KOPT-K1 (cell line): ENCODE data around the gene NRIP2.

Experiments
- H3K27ac ChIP-seq: fragments of 200-600 bp; sonication (generic); 2 replicates; pipeline ENCODE4 v1.5.1; 2016; ENCODE audit warnings: antibody characterized with exemption, mild to moderate bottlenecking, low read depth, low read length; ENCODE audit not compliant: poor library complexity, severe bottlenecking
- H3K36me3 ChIP-seq: fragments of 200-600 bp; sonication (generic); 2 replicates; pipeline ENCODE4 v1.5.1; 2017; ENCODE audit warnings: antibody characterized with exemption, mild to moderate bottlenecking, low read length, moderate library complexity; ENCODE audit not compliant: insufficient read depth
- H3K9me3 ChIP-seq: fragments of 200-600 bp; sonication (generic); 2 replicates; pipeline ENCODE4 v1.5.1; 2017; ENCODE audit warnings: antibody characterized with exemption, low read length, mild to moderate bottlenecking; ENCODE audit not compliant: insufficient read depth, poor library complexity, severe bottlenecking

NRIP2 gene

GRCh38 chr12:2783936-2784600 is 50.8 kb downstream of the NRIP2 start:
- Histone ChIP-seq H3K9me3 (no peaks in the 10 kb centered on the region), H3K27ac (no peak overlapping the region), H3K36me3 (no peaks in the 10 kb centered on the region)

GRCh38 chr12:2779281-2779680 is 55.6 kb downstream of the NRIP2 start:
- Histone ChIP-seq H3K9me3 (no peaks in the 10 kb centered on the region), H3K36me3 (no peaks in the 10 kb centered on the region), H3K27ac (no peak overlapping the region)

GRCh38 chr12:2776129-2776806 is 58.6 kb downstream of the NRIP2 start:
- no peaks in the 10 kb centered on the region for H3K36me3 ChIP-seq
- H3K27ac ChIP-seq = no peak overlapping the region
- H3K9me3 ChIP-seq = no peaks in the 10 kb centered on the region

GRCh38 chr12:2775431-2775830 is 59.4 kb downstream of the NRIP2 start:
- Histone ChIP-seq H3K27ac (no peak overlapping the region), H3K36me3 (no peaks in the 10 kb centered on the region), H3K9me3 (no peaks in the 10 kb centered on the region)
